HL-60 (cell line): ENCODE results near the gene C19orf44.

ENCODE experiments used
- DNase-seq, 2 experiments: peaks; one replicate each; pipeline ENCODE4 v3.0.0-alpha.2; 2010 to 2020; ENCODE audit warnings: low read depth in 1 of 2, low spot score in 1 of 2
- H3K27ac ChIP-seq: fragments of 250-450 bp; sonication (Bioruptor Pico); replicated peaks from 2 replicates; pipeline ENCODE4 v1.5.1; 2020; ENCODE audit warnings: mild to moderate bottlenecking, moderate library complexity
- H3K27me3 ChIP-seq: fragments of 250-450 bp; sonication (Bioruptor Pico); 2 replicates; pipeline ENCODE4 v1.5.1; 2021; ENCODE audit warnings: mild to moderate bottlenecking, moderate library complexity; ENCODE audit not compliant: insufficient read depth, poor library complexity, severe bottlenecking
- H3K4me3 ChIP-seq: replicated peaks from 2 replicates; pipeline ENCODE4 v1.5.1; 2011; ENCODE audit warnings: mild to moderate bottlenecking, control low read depth, low read length; ENCODE audit not compliant: insufficient read depth
- GABPA ChIP-seq: IDR thresholded peaks from 2 replicates; pipeline ENCODE4 v1.6.1; 2012; ENCODE audit warnings: low read depth
- POLR2AphosphoS5 ChIP-seq: IDR thresholded peaks from 2 replicates; pipeline ENCODE4 v1.6.1; 2012; ENCODE audit warnings: low read depth
- REST ChIP-seq: IDR thresholded peaks from 2 replicates; pipeline ENCODE4 v1.6.1; 2012; ENCODE audit warnings: low read depth; ENCODE audit not compliant: insufficient replicate concordance
- SPI1 ChIP-seq: IDR thresholded peaks from 2 replicates; pipeline ENCODE4 v1.6.1; 2012; ENCODE audit warnings: low read depth, mild to moderate bottlenecking, borderline replicate concordance
- TF ChIP-seq, protein P1 (sequence below): IDR thresholded peaks from one replicate; pipeline ENCODE4 v1.5.1; 2011; ENCODE audit warnings: low read length, control low read depth, inconsistent platforms; ENCODE audit not compliant: insufficient read depth

Gene C19orf44

DNA sequence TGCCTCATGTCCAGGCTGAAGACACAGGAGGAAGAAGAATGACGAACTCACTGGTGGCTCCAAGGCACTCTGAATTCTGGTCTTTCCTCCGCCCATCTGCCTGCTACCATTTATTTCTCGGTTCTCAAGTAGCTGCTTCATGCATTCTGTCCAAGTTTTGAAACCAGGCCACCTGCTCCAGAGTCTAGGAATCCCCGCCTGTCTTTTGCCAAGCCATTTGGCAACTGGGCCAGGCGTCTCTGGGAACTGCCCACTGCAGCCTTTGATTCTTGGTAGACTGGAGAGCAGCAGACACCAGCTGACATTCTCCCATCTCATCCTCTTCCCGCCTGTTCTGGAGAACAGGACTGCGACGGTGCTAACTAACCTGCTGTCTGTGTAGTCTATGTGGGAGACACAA is 65.2 kb downstream of the C19orf44 start:
- H3K4me3 ChIP-seq, result no peak overlapping the region

DNA sequence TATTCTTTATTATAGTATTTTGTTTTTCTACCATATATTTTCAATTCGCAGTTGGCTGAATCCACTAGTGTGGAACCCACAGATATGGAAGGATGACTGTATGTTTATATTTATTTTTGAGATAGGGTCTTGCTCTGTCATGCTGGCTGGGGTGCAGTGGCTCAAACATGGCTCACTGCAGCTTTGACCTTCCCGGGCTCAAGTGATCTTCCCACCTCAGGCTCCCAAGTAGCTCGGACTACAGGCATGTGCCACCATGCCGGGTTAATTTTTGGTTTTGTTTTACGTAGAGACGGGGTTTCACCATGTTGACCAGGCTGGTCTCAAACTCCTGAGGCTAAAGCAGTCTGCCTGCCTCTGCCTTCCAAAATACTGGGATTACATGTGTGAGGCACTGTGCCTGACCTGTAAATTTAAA is 66.4 kb downstream of the C19orf44 start:
- no peak for DNase-seq
- TF ChIP-seq GABPA, result no peak
- TF ChIP-seq REST, result no peak
- TF ChIP-seq POLR2AphosphoS5, result no peak
- TF ChIP-seq, protein P1, sequence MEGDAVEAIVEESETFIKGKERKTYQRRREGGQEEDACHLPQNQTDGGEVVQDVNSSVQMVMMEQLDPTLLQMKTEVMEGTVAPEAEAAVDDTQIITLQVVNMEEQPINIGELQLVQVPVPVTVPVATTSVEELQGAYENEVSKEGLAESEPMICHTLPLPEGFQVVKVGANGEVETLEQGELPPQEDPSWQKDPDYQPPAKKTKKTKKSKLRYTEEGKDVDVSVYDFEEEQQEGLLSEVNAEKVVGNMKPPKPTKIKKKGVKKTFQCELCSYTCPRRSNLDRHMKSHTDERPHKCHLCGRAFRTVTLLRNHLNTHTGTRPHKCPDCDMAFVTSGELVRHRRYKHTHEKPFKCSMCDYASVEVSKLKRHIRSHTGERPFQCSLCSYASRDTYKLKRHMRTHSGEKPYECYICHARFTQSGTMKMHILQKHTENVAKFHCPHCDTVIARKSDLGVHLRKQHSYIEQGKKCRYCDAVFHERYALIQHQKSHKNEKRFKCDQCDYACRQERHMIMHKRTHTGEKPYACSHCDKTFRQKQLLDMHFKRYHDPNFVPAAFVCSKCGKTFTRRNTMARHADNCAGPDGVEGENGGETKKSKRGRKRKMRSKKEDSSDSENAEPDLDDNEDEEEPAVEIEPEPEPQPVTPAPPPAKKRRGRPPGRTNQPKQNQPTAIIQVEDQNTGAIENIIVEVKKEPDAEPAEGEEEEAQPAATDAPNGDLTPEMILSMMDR, result no peak
- no peak for TF ChIP-seq SPI1
- Histone ChIP-seq H3K4me3 (no peak overlapping the region), H3K27me3 (no peaks in the 10 kb centered on the region), H3K27ac (no peak overlapping the region)

More for the DNA sequence above, 65.2 kb downstream of the C19orf44 start:
- DNase-seq, result no peak
- TF ChIP-seq, protein P1, result no peak
- TF ChIP-seq GABPA (no peak), POLR2AphosphoS5 (no peak), REST (no peak), SPI1 (no peak)
- H3K27ac ChIP-seq, result no peak overlapping the region
- H3K27me3 ChIP-seq, result no peaks in the 10 kb centered on the region

DNA sequence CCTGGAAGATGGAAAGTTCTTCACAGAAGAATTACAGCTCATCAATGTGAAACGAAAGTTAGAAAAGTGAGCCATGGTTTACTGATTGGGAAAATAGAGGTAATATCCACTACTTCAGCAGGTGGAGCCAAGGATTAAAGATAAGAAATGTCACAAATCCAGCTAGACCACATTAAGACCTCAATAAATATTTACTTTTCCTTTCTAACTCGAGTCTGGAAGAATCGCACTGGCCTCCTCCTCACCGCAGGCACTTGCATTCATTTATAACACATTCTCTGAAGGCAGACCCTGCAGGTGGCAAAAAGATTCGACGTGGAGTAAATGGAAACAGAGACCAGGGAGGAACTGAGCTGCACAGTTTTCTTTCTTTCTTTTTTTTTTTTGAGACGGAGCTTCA is 68.6 kb downstream of the C19orf44 start:
- no peak for DNase-seq
- Histone ChIP-seq H3K4me3 (no peak overlapping the region), H3K27me3 (no peaks in the 10 kb centered on the region), H3K27ac (no peak overlapping the region)
- TF ChIP-seq REST (no peak), SPI1 (no peak)
